ENCODE results near the gene EXOC4. TPM values are rescaled to one million over a fixed set of nuclear protein-coding genes. Genes with fewer than 3 reads are reported as not detected.

Gene EXOC4
- total RNA-seq, 1 experiment from 2014 or later: 75.8 TPM

DNA sequence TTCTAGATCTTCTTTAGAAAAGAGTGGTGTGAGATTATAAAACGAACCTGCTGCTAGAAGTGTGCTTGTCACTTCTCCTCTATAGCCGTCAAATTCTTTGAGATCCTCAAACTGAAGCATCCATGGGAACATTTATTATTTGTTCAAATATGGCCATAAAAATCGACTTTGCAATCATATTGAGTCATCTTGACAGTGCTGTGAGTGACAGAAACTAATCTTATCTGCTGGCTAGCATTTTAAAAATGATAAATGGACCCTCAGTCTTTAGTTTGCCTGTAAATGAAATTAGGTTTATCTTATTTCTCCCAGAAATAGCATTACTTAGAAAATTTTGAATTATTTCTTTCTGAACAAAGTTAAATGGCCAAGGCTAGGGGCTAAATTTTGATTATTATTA, 290.8 kb downstream of the EXOC4 start:
- H2BK15ac ChIP-seq (ENCODE audit: low read depth, low read length): no peak overlapping the region
- no peak overlapping the region for H2BK120ac ChIP-seq (ENCODE audit: low read depth, low read length, poor library complexity, severe bottlenecking)
- WGBS (ENCODE audit: extremely low coverage, insufficient read length, low lambda C conversion rate): no CpG with 5 or more reads among the region's 3 CpGs
- no peak overlapping the region for H3K14ac ChIP-seq (ENCODE audit: insufficient read depth, low read length)
- H3K18ac ChIP-seq (ENCODE audit: insufficient read length, low read depth, low read length): no peak overlapping the region
- H4K5ac ChIP-seq (ENCODE audit: insufficient read length, low read depth, low read length): no peak overlapping the region
- H3K9ac ChIP-seq (ENCODE audit: extremely low read depth, insufficient read length, low read length): no peak overlapping the region
- Mint-ChIP-seq H3K27ac (no peak overlapping the region), H3K4me3 (no peak overlapping the region), H3K9me3 (no peaks in the 10 kb centered on the region), H3K4me1 (peaks cover 16 to 26% of the 10 kb centered on the region in 2 experiments), H3K36me3 (ENCODE audit: insufficient read depth in 1 of 3, low read depth in 3 of 3) (no peaks in the 10 kb centered on the region), H3K27me3 (ENCODE audit: low read depth) (no peaks in the 10 kb centered on the region)
- H4K20me1 ChIP-seq (ENCODE audit: control insufficient read depth, insufficient read depth, insufficient read length): no peaks in the 10 kb centered on the region
- H3K79me2 ChIP-seq (ENCODE audit: insufficient read depth, low read length): no peaks in the 10 kb centered on the region
- DNase-seq: no peak
- no peak overlapping the region for H4K8ac ChIP-seq (replicated peaks; ENCODE audit: insufficient read length, low read depth, low read length)
- no peak overlapping the region for H4K91ac ChIP-seq (ENCODE audit: insufficient read length, low read depth, low read length)
- TF ChIP-seq CTCF (conservative IDR thresholded peaks at IDR 0.05): no peak
- H2AK5ac ChIP-seq (ENCODE audit: insufficient read length, low read length): no peak overlapping the region
- H3K4me2 ChIP-seq (ENCODE audit: insufficient read depth, insufficient read length, low read length): no peak overlapping the region
- H2BK12ac ChIP-seq (ENCODE audit: insufficient read length, low read depth, low read length): no peak overlapping the region
- H3K27me3 ChIP-seq (ENCODE audit: insufficient read depth, low read length): no peaks in the 10 kb centered on the region
- no peaks in the 10 kb centered on the region for H3K9me3 ChIP-seq (ENCODE audit: control insufficient read depth, low read depth, low read length)
- no peaks in the 10 kb centered on the region for H3K23me2 ChIP-seq (ENCODE audit: insufficient read length, low read depth, low read length, poor library complexity, severe bottlenecking)
- no peak overlapping the region for H3K23ac ChIP-seq (ENCODE audit: insufficient read length, low read depth, low read length)
- no peak overlapping the region for H2AFZ ChIP-seq (ENCODE audit: low read length)
- no peak overlapping the region for H3K27ac ChIP-seq (ENCODE audit: insufficient read length, low read depth, low read length)
- no peak overlapping the region for H2BK5ac ChIP-seq (ENCODE audit: insufficient read length, low read length)
- no peak overlapping the region for H3K56ac ChIP-seq (ENCODE audit: insufficient read length, low read depth, low read length)
- H3K4ac ChIP-seq (ENCODE audit: low read depth, low read length): no peak overlapping the region
- no peak overlapping the region for H2BK20ac ChIP-seq (ENCODE audit: low read depth, low read length, poor library complexity, severe bottlenecking)
- no peaks in the 10 kb centered on the region for H3K79me1 ChIP-seq (ENCODE audit: insufficient read depth, low read depth, low read length, poor library complexity, severe bottlenecking)
- no peak overlapping the region for H3T11ph ChIP-seq (ENCODE audit: low read length)
- H3K4me1 ChIP-seq (ENCODE audit: insufficient read depth, low read length): no peaks in the 10 kb centered on the region; the same call in 1 of the 2 replicates
